Measurements from ENCODE around the gene NEMP2.

The NEMP2 gene

DNA sequence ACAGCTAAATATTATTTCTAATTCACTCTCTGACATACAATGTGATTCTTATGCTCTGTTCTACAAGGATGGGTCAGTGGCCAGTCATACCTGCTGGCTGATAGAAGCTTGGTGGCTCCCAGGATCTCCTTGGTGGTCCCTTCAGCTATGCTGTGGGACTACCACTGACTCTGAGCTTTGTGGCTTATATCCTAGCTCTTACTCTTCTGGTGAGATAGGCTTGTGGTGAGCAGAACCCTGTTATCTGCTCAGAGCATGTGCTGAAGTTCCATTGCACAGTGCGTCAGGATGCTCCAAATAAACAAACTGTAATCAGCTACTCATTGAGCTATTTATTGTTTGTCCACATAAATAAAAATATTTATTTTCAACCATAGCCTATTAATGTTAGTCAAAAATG is 74.6 kb downstream of the NEMP2 start:
- DNase-seq (ENCODE audit: low spot score), result no peak
- TF ChIP-seq, protein P1, sequence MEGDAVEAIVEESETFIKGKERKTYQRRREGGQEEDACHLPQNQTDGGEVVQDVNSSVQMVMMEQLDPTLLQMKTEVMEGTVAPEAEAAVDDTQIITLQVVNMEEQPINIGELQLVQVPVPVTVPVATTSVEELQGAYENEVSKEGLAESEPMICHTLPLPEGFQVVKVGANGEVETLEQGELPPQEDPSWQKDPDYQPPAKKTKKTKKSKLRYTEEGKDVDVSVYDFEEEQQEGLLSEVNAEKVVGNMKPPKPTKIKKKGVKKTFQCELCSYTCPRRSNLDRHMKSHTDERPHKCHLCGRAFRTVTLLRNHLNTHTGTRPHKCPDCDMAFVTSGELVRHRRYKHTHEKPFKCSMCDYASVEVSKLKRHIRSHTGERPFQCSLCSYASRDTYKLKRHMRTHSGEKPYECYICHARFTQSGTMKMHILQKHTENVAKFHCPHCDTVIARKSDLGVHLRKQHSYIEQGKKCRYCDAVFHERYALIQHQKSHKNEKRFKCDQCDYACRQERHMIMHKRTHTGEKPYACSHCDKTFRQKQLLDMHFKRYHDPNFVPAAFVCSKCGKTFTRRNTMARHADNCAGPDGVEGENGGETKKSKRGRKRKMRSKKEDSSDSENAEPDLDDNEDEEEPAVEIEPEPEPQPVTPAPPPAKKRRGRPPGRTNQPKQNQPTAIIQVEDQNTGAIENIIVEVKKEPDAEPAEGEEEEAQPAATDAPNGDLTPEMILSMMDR (IDR thresholded peaks at IDR 0.05; ENCODE audit: extremely low read depth, insufficient read depth, missing control alignments), result no peak
- in situ Hi-C loops (cut with MboI; ENCODE audit: low pct_unique_long_range_greater_than_20kb, low sequenced_read_pairs, unreplicated experiment), result no loop called here

- in situ Hi-C loops (cut with MboI; ENCODE audit: low pct_unique_long_range_greater_than_20kb, low sequenced_read_pairs, unreplicated experiment), result no loop called here
- no peak for DNase-seq (ENCODE audit: low spot score)
- TF ChIP-seq, protein P1 (IDR thresholded peaks at IDR 0.05; ENCODE audit: extremely low read depth, insufficient read depth, missing control alignments), result no peak
Observed at GRCh38 chr2:190458352-190459107, 76.0 kb downstream of the NEMP2 start.

DNA sequence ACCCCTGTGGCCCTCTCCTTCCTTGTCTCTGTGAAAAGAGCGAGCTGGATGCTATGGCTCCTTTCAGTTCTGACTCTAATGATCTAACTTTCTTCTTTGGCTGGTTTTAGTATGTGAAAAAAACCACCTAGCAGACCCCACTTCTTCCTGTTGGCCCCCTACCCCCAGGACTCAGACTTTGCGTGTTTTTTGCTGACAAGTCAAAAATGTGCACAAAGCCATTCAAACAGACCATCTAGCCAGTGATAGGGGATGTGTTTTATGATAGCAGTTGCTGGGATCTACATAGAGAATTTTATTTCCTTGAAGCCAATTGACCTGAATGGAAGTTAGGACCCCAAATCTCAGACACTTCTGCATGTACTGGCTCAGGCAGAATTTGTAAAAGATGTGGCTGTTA is 77.3 kb downstream of the NEMP2 start:
- in situ Hi-C loops (cut with MboI; ENCODE audit: low pct_unique_long_range_greater_than_20kb, low sequenced_read_pairs, unreplicated experiment), result no loop called here
- TF ChIP-seq, protein P1 (IDR thresholded peaks at IDR 0.05; ENCODE audit: extremely low read depth, insufficient read depth, missing control alignments), result no peak
- DNase-seq (ENCODE audit: low spot score), result no peak

DNA sequence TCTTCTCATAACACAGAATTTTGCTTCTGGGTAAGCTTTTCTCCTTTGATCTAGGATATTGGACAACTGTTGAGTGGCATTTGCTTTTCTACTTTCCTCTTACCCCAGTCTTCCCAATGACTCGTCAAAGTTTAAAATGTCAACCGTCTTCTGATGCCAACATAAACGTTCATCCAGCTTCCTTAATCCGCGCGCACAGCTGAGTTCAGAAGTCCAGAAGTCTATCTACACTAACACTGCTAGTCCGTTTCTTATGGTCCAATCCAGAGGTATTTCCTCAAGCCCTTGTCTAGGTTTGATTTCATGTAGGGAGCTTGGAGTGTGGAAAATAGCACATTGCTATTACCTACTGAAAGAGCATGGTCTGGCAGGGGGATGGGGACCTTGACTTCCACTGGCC is 77.7 kb downstream of the NEMP2 start:
- TF ChIP-seq, protein P1 (IDR thresholded peaks at IDR 0.05; ENCODE audit: extremely low read depth, insufficient read depth, missing control alignments), result no peak
- no peak for DNase-seq (ENCODE audit: low spot score)
- in situ Hi-C loops (cut with MboI; ENCODE audit: low pct_unique_long_range_greater_than_20kb, low sequenced_read_pairs, unreplicated experiment), result no loop called here

GRCh38 chr2:190455358-190456095 is 79.0 kb downstream of the NEMP2 start:
- TF ChIP-seq, protein P1 (IDR thresholded peaks at IDR 0.05; ENCODE audit: extremely low read depth, insufficient read depth, missing control alignments), result no peak
- in situ Hi-C loops (cut with MboI; ENCODE audit: low pct_unique_long_range_greater_than_20kb, low sequenced_read_pairs, unreplicated experiment), result no loop called here

DNA sequence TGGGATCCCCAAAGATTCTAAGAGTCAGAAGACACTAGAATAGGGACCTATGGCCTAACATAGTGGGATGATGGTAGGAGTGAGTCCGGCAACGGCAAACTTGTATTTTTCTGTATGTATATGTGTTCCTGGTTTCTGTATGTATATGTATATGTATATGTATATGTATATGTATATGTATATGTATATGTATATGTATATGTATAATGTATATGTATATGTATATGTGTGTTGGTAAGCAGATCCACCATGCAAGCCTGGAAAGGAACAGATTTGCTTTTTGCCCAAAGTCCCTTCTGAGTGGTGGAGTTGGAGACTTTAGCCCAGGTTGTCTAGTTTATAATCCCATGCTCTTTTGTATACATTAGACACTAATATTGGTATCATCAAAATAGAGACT is 79.7 kb downstream of the NEMP2 start:
- in situ Hi-C loops (cut with MboI; ENCODE audit: low pct_unique_long_range_greater_than_20kb, low sequenced_read_pairs, unreplicated experiment), result no loop called here
- no peak for DNase-seq (ENCODE audit: low spot score)
- TF ChIP-seq, protein P1 (IDR thresholded peaks at IDR 0.05; ENCODE audit: extremely low read depth, insufficient read depth, missing control alignments), result no peak

More at GRCh38 chr2:190455358-190456095, 79.0 kb downstream of the NEMP2 start:
- DNase-seq (ENCODE audit: low spot score), result no peak

All from GM13977 (cell line).